Neural cell (in vitro differentiated cells): ENCODE measurements around the gene ZNF839. TPM values are rescaled to one million over a fixed set of nuclear protein-coding genes. Genes with fewer than 3 reads are reported as not detected.

Source experiments
- H2AFZ ChIP-seq: fragments of 200-600, 300-800 bp; sonication (generic), shearing (Covaris generic); 2 replicates; pipeline ENCODE4 v1.6.0; 2014; ENCODE audit warnings: low read depth, mild to moderate bottlenecking, antibody characterized with exemption, low read length, moderate library complexity
- H3F3A ChIP-seq: fragments of 200-600 bp; shearing (Covaris generic); 2 replicates; pipeline ENCODE4 v1.6.1; 2016; ENCODE audit warnings: mild to moderate bottlenecking, moderate library complexity, mixed read lengths, antibody characterized with exemption, low read length; ENCODE audit not compliant: insufficient read depth, poor library complexity, severe bottlenecking
- H3K27ac ChIP-seq: fragments of 200-600, 300-800 bp; sonication (generic), shearing (Covaris generic); 2 replicates; pipeline ENCODE4 v1.5.1; 2014; ENCODE audit warnings: mild to moderate bottlenecking, low read length, moderate library complexity
- H3K27me3 ChIP-seq: fragments of 300-800, 200-600 bp; sonication (generic), shearing (Covaris generic); 2 replicates; pipeline ENCODE4 v1.6.0; 2014; ENCODE audit warnings: mild to moderate bottlenecking, low read depth, low read length, moderate library complexity; ENCODE audit not compliant: insufficient read depth
- H3K36me3 ChIP-seq: fragments of 300-800, 200-600 bp; sonication (generic), shearing (Covaris generic); 2 replicates; pipeline ENCODE4 v1.5.1; 2014; ENCODE audit warnings: mild to moderate bottlenecking, antibody characterized with exemption, low read length, moderate library complexity; ENCODE audit not compliant: insufficient read depth
- H3K4me2 ChIP-seq: fragments of 300-800, 200-600 bp; sonication (generic), shearing (Covaris generic); 2 replicates; pipeline ENCODE4 v1.6.0; 2014; ENCODE audit warnings: mild to moderate bottlenecking, low read length
- H3K4me3 ChIP-seq: fragments of 300-800, 200-600 bp; sonication (generic), shearing (Covaris generic); 2 replicates; pipeline ENCODE4 v1.5.1; 2014; ENCODE audit warnings: mild to moderate bottlenecking, low read length, moderate library complexity
- H3K79me2 ChIP-seq: fragments of 200-600 bp; shearing (Covaris generic); replicated peaks from 2 replicates; pipeline ENCODE4 v1.6.0; 2014; ENCODE audit warnings: mild to moderate bottlenecking, low read length, moderate library complexity; ENCODE audit not compliant: insufficient read depth
- H3K9ac ChIP-seq: fragments of 300-800, 200-600 bp; sonication (generic), shearing (Covaris generic); 2 replicates; pipeline ENCODE4 v1.6.1; 2016; ENCODE audit warnings: mild to moderate bottlenecking, low read length, mixed read lengths
- H3K9me2 ChIP-seq: fragments of 200-600 bp; shearing (Covaris generic); 2 replicates; pipeline ENCODE4 v1.6.1; 2016; ENCODE audit warnings: mild to moderate bottlenecking, low read length, mixed read lengths; ENCODE audit not compliant: insufficient read depth
- H3K9me3 ChIP-seq: fragments of 200-600, 300-800 bp; sonication (generic), shearing (Covaris generic); 2 replicates; pipeline ENCODE4 v1.6.1; 2016; ENCODE audit warnings: mild to moderate bottlenecking, mixed run types, low read length, moderate library complexity, mixed read lengths
- H4K20me1 ChIP-seq: fragments of 200-600 bp; shearing (Covaris generic); 2 replicates; pipeline ENCODE4 v1.6.1; 2016; ENCODE audit warnings: mild to moderate bottlenecking, mixed run types; ENCODE audit not compliant: insufficient read depth
- CTCF ChIP-seq: fragments of 450-650 bp; IDR thresholded peaks from 2 replicates; pipeline ENCODE4 v1.5.1; 2014; ENCODE audit warnings: antibody characterized with exemption, mild to moderate bottlenecking, moderate library complexity; ENCODE audit not compliant: poor library complexity, severe bottlenecking
- EP300 ChIP-seq: fragments of 450-650 bp; conservative IDR thresholded peaks from 2 replicates; pipeline ENCODE4 v1.6.1; 2014; ENCODE audit warnings: antibody characterized with exemption, mild to moderate bottlenecking, moderate library complexity; ENCODE audit not compliant: poor library complexity, severe bottlenecking
- EZH2 ChIP-seq: fragments of 200-600, 300-800 bp; shearing (Covaris generic), sonication (generic); IDR thresholded peaks from 2 replicates; pipeline ENCODE4 v1.6.1; 2014; ENCODE audit warnings: antibody characterized with exemption, low read length, borderline replicate concordance, mild to moderate bottlenecking; ENCODE audit not compliant: insufficient read depth, poor library complexity, severe bottlenecking
- MXI1 ChIP-seq: fragments of 450-650 bp; conservative IDR thresholded peaks from 2 replicates; pipeline ENCODE4 v1.6.1; 2014; ENCODE audit warnings: antibody characterized with exemption, mild to moderate bottlenecking; ENCODE audit not compliant: poor library complexity, severe bottlenecking
- POLR2AphosphoS5 ChIP-seq: IDR thresholded peaks from 2 replicates; pipeline ENCODE4 v1.6.1; 2012
- RAD21 ChIP-seq: fragments of 450-650 bp; conservative IDR thresholded peaks from 2 replicates; pipeline ENCODE4 v1.6.1; 2014; ENCODE audit warnings: antibody characterized with exemption, mild to moderate bottlenecking, moderate library complexity
- REST ChIP-seq: IDR thresholded peaks from 2 replicates; pipeline ENCODE4 v1.6.1; 2012; ENCODE audit warnings: borderline replicate concordance
- SMC3 ChIP-seq: fragments of 450-650 bp; conservative IDR thresholded peaks from 2 replicates; pipeline ENCODE4 v1.6.1; 2014; ENCODE audit warnings: antibody characterized with exemption, mild to moderate bottlenecking, moderate library complexity; ENCODE audit not compliant: poor library complexity
- TAF1 ChIP-seq: IDR thresholded peaks from 2 replicates; pipeline ENCODE4 v1.6.1; 2012; ENCODE audit warnings: low read depth
- polyA plus RNA-seq: library from polyadenylated mRNA; depleted of rRNA; stranded (reverse); fragments of >200 nt; gene quantifications from 2 replicates; pipeline ENCODE4 v1.2.3, GENCODE V29; 2014

Gene ZNF839
- polyA plus RNA-seq, 1 donor from 2014 or later = 15.3 TPM

- H3K9ac ChIP-seq = no peak overlapping the region
- H3K9me2 ChIP-seq = no peaks in the 10 kb centered on the region
- H3K27me3 ChIP-seq = no peaks in the 10 kb centered on the region
- H4K20me1 ChIP-seq = no peaks in the 10 kb centered on the region
- H3K4me2 ChIP-seq = no peak overlapping the region
- H3K4me3 ChIP-seq = no peak overlapping the region
- no peaks in the 10 kb centered on the region for H3K9me3 ChIP-seq
- H3K79me2 ChIP-seq = no peaks in the 10 kb centered on the region
- no peak overlapping the region for H3K27ac ChIP-seq
- H3F3A ChIP-seq = no peaks in the 10 kb centered on the region
- H3K36me3 ChIP-seq = peaks cover 4% of the 10 kb centered on the region
- TF ChIP-seq SMC3 (no peak), RAD21 (no peak), REST (no peak), EP300 (no peak), TAF1 (no peak), MXI1 (no peak), CTCF (no peak), POLR2AphosphoS5 (no peak), EZH2 (no peak)
- no peak overlapping the region for H2AFZ ChIP-seq
Observed at GRCh38 chr14:102375119-102375518, 55.6 kb downstream of the ZNF839 start.

GRCh38 chr14:102377696-102378095, 58.1 kb downstream of the ZNF839 start:
- Histone ChIP-seq H3K4me2 (no peak overlapping the region), H3K9me3 (no peaks in the 10 kb centered on the region), H3F3A (no peaks in the 10 kb centered on the region), H3K27me3 (no peaks in the 10 kb centered on the region), H4K20me1 (no peaks in the 10 kb centered on the region), H3K36me3 (peaks cover 4% of the 10 kb centered on the region), H3K4me3 (no peak overlapping the region), H2AFZ (no peak overlapping the region), H3K79me2 (no peaks in the 10 kb centered on the region), H3K27ac (no peak overlapping the region), H3K9me2 (no peaks in the 10 kb centered on the region), H3K9ac (no peak overlapping the region)
- TF ChIP-seq MXI1 (no peak), EZH2 (no peak), EP300 (no peak)

- TF ChIP-seq SMC3 (no peak), EP300 (no peak), MXI1 (no peak), REST (no peak), CTCF (no peak), TAF1 (no peak), RAD21 (no peak), EZH2 (no peak), POLR2AphosphoS5 (no peak)
- no peak overlapping the region for H3K27ac ChIP-seq
Observed at GRCh38 chr14:102378830-102379229, 59.3 kb downstream of the ZNF839 start.

More at GRCh38 chr14:102378830-102379229, 59.3 kb downstream of the ZNF839 start:
- H3K4me2 ChIP-seq = no peak overlapping the region
- no peaks in the 10 kb centered on the region for H3K79me2 ChIP-seq
- H3K36me3 ChIP-seq = peaks cover 4% of the 10 kb centered on the region
- H3K9me3 ChIP-seq = no peaks in the 10 kb centered on the region
- no peaks in the 10 kb centered on the region for H4K20me1 ChIP-seq
- no peaks in the 10 kb centered on the region for H3K9me2 ChIP-seq
- H3K9ac ChIP-seq = no peak overlapping the region
- H3K4me3 ChIP-seq = no peak overlapping the region
- no peaks in the 10 kb centered on the region for H3F3A ChIP-seq
- H3K27me3 ChIP-seq = no peaks in the 10 kb centered on the region
- no peak overlapping the region for H2AFZ ChIP-seq
